GM18519 (cell line): Measurements from ENCODE around the gene RHOT1.

ENCODE experiments used
- ATAC-seq: cut with Tn5 transposase; IDR thresholded peaks from one replicate; pipeline ENCODE4 v1.9.1; 2021; ENCODE audit warnings: mild to moderate bottlenecking, moderate library complexity; ENCODE audit not compliant: unreplicated experiment, low FRiP score

Gene RHOT1

GRCh38 chr17:32266389-32267301, 124.3 kb downstream of the RHOT1 start:
- ATAC-seq, result no peak

DNA sequence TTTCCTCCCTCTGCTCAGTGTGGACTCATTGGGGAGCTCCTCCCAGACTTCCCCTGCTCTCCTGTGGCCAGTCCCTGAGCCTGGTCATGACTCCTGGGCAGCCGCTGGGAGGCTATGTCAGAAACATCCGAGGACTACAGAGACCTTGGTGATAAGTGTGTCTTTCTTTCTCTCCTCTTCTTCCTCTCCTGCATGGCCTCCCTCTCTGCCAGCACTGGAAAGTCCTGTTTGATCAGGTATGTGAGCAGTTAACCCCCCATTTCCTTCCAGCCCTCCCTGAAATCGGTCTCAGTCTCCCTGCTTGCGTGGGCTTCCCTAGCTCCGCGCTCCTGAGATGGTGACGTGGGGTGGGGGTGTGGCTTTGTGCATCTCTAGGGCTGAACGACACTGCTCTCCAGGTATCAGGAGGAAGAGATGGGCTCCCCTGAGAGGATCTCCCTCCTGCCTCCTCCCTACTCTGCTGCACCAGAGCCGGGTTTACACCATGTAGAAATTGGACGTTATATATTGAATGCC, 125.4 kb downstream of the RHOT1 start:
- ATAC-seq, result no peak

- ATAC-seq, result no peak
These were observed 126.5 kb downstream of the RHOT1 start for GRCh38 chr17:32268734-32269288.

GRCh38 chr17:32269377-32269776, 127.1 kb downstream of the RHOT1 start:
- no peak for ATAC-seq

DNA sequence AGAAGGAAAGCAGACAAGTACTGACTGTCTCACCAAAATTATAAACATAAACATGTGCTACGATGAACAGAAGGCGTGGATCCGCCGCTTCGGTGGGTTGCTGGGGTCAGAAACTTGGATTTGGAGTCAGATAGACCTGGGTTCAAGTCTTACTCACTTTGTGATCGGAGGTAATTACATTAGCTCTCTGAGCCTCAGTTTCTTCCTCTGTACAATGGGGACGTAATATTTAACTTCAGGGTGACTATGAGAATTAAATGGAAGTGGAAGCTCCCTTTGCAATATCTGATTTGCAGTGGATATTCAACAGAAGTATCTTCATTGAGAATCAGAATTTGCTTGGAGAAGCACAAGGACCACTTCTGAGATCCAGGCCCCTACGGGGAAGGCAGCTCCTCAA, 129.5 kb downstream of the RHOT1 start:
- ATAC-seq, result no peak

DNA sequence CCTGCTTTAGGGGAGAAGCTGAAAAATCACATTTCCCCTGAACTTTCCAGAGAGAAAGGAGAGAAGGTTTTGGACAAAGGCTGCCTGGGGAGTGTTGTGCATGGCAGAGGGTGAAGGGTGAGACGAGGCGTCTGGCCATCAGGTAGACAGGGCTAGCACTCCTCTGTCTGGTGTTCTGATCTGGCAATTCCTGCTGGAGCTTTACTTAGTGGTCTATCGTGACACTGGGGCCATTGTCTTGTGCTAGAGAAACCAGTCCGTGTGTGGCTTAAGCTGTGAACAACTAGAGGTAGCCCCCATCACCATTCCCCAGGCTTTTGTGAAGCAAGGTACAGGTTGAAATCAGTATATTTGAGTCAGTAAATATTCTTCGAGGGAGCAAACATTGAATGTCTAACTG, 131.8 kb downstream of the RHOT1 start:
- ATAC-seq, result no peak

DNA sequence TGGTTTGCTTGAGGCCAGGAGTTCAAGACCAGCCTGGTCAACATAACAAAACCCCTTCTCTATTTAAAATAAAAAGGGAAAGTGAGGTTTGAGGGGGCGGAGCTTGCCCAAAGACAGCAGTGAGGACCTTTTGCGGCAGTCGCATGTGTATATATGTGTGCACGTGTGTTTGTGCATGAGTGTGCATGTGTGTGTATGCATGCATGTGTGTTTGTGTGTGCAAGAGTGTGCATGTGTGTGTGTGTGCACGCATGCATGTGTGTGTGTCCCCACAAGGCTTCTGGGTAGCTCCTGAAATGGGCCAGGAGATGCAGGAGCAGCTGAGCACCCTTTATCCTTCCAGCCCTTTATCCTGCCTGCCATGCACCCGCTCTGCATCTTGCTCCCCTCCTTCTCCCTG, 132.3 kb downstream of the RHOT1 start:
- no peak for ATAC-seq
